Esophagus squamous epithelium (tissue), 5 donors: ENCODE measurements around the gene TEAD1. TPM values are rescaled to one million over a fixed set of nuclear protein-coding genes. Genes with fewer than 3 reads are reported as not detected.

Experiments
- DNase-seq: peaks from one replicate; lab custom pipeline; 2025; lab: John Stamatoyannopoulos, UW
- H3K27ac ChIP-seq, 4 donors: fragments of 200-600 bp; sonication (generic); one replicate each; pipeline ENCODE4 v1.5.1; 2016 to 2019; ENCODE audit warnings: mild to moderate bottlenecking in 1 of 4
- H3K27me3 ChIP-seq, 4 donors: fragments of 200-600 bp; sonication (generic); 1 replicate in 3 of 4; 2 replicates in 1 of 4; pipeline versions ENCODE4 v1.5.1 to v1.6.0; 2017 to 2021; ENCODE audit warnings: antibody characterized with exemption in 1 of 4
- H3K36me3 ChIP-seq, 3 donors: fragments of 200-600 bp; sonication (generic); one replicate each; pipeline ENCODE4 v1.5.1; 2016 to 2019
- H3K4me1 ChIP-seq, 3 donors: fragments of 200-600 bp; sonication (generic); one replicate each; pipeline ENCODE4 v1.5.1; 2017 to 2019
- H3K4me3 ChIP-seq, 4 donors: fragments of 200-600 bp; sonication (generic); 1 replicate in 3 of 4; 2 replicates in 1 of 4; pipeline ENCODE4 v1.5.1; 2016 to 2019; ENCODE audit warnings: mild to moderate bottlenecking in 2 of 4, moderate library complexity in 1 of 4
- H3K9me3 ChIP-seq, 3 donors: fragments of 200-600 bp; sonication (generic); one replicate each; pipeline ENCODE4 v1.5.1; 2016 to 2019
- CTCF ChIP-seq, 6 experiments: fragments of 450-650 bp in 4 of 6; fragments of 200-600 bp in 2 of 6; sonication (generic) in 2 of 6; IDR thresholded peaks; one replicate each; pipeline ENCODE4 v1.5.1; 2016 to 2019; ENCODE audit warnings: antibody characterized with exemption in 6 of 6, mild to moderate bottlenecking in 4 of 6, moderate library complexity in 4 of 6
- POLR2A ChIP-seq, 4 donors: fragments of 450-650 bp; IDR thresholded peaks; one replicate each; pipeline ENCODE4 v1.6.1; 2017; ENCODE audit warnings: antibody characterized with exemption in 4 of 4, mild to moderate bottlenecking in 4 of 4, moderate library complexity in 3 of 4
- WGBS, 2 donors: methylation state at CpG; one replicate each; pipeline ENCODE4 v1.1.5; 2018; 5-methylcytosine and 5-hydroxymethylcytosine counted together
- intact Hi-C: fragments of 100-400 bp; cut with DNase I; formaldehyde crosslinking; loops from one replicate; pipeline ENCODE4 v1.15.0; 2022
- total RNA-seq, 4 donors: library from RNA; depleted of rRNA; stranded (reverse); fragments of >200 nt; gene quantifications; one replicate each; pipeline ENCODE4 v1.1.0, GENCODE V29; 2016
- donor health status: DM: yes; HTN: yes; CAD: no.

Gene TEAD1
- total RNA-seq, 4 donors from 2014 or later, result 33.3 to 75.2 (median 49.8) TPM

GRCh38 chr11:12981676-12982522, 307.7 kb downstream of the TEAD1 start:
- no peaks in the 10 kb centered on the region for H3K4me1 ChIP-seq
- TF ChIP-seq CTCF (IDR thresholded peaks at IDR 0.05) (peak in 3 of 6 experiments; percentile 5 to 31 (median 6)), POLR2A (IDR thresholded peaks at IDR 0.05) (no peak)
- no peaks in the 10 kb centered on the region for H3K9me3 ChIP-seq
- intact Hi-C loops, result no loop called here
- 74 to 76% methylated on average over 3 of the region's 3 CpGs for WGBS, 2 donors
- H3K4me3 ChIP-seq, result no peak overlapping the region
- DNase-seq, result no peak
- H3K27me3 ChIP-seq, result no peaks in the 10 kb centered on the region
- peaks cover 0 to 8% (median 0%) of the 10 kb centered on the region in 3 donors for H3K36me3 ChIP-seq
- H3K27ac ChIP-seq, result no peak overlapping the region

GRCh38 chr11:12983336-12983735, 309.1 kb downstream of the TEAD1 start:
- TF ChIP-seq CTCF (IDR thresholded peaks at IDR 0.05) (no peak), POLR2A (IDR thresholded peaks at IDR 0.05) (no peak)
- no peak overlapping the region for H3K4me3 ChIP-seq
- no peaks in the 10 kb centered on the region for H3K9me3 ChIP-seq
- WGBS, 2 donors, result 68 to 85% methylated on average over 5 to 7 of the region's 7 CpGs
- intact Hi-C loops, result no loop called here
- no peak overlapping the region for H3K27ac ChIP-seq
- no peaks in the 10 kb centered on the region for H3K4me1 ChIP-seq
- H3K36me3 ChIP-seq, result peaks cover 0 to 8% (median 0%) of the 10 kb centered on the region in 3 donors
- H3K27me3 ChIP-seq, result no peaks in the 10 kb centered on the region
- no peak for DNase-seq

- H3K4me1 ChIP-seq, result peaks cover 0 to 5% (median 0%) of the 10 kb centered on the region in 3 donors
- H3K27ac ChIP-seq, result no peak overlapping the region
- H3K9me3 ChIP-seq, result no peaks in the 10 kb centered on the region
- peaks cover 0 to 8% (median 0%) of the 10 kb centered on the region in 3 donors for H3K36me3 ChIP-seq
- 87 to 88% methylated on average over 8 of the region's 8 CpGs for WGBS, 2 donors
- H3K4me3 ChIP-seq, result no peak overlapping the region
- intact Hi-C loops, result no loop called here
- no peak for DNase-seq
- H3K27me3 ChIP-seq, result no peaks in the 10 kb centered on the region
- TF ChIP-seq POLR2A (IDR thresholded peaks at IDR 0.05), result no peak
- no peak for TF ChIP-seq CTCF (IDR thresholded peaks at IDR 0.05)
Measured at GRCh38 chr11:12986194-12986898, 312.1 kb downstream of the TEAD1 start.

GRCh38 chr11:12989428-12990161, 315.4 kb downstream of the TEAD1 start:
- Histone ChIP-seq H3K36me3 (no peaks in the 10 kb centered on the region), H3K4me3 (peak overlapping the region; percentile 15 to 46 (median 34)), H3K9me3 (no peaks in the 10 kb centered on the region), H3K4me1 (peaks cover 0 to 5% (median 0%) of the 10 kb centered on the region in 3 donors), H3K27ac (peak overlapping the region in 3 of 4 donors; percentile 24 to 60 (median 37)), H3K27me3 (no peaks in the 10 kb centered on the region)
- WGBS, 2 donors, result 39 to 52% methylated on average over 12 of the region's 13 CpGs
- no peak for DNase-seq
- TF ChIP-seq POLR2A (IDR thresholded peaks at IDR 0.05) (peak in 1 of 4 donors; percentile 18), CTCF (IDR thresholded peaks at IDR 0.05) (no peak)
- intact Hi-C loops, result no loop called here
